ENCODE data around the gene MSH5. TPM values are rescaled to one million over a fixed set of nuclear protein-coding genes. Genes with fewer than 3 reads are reported as not detected.
A peak's percentile ranks its signal among the peaks of the same experiment; 100 is the strongest.

The MSH5 gene
- total RNA-seq, 1 donor from 2014 or later, result 50.9 TPM

DNA sequence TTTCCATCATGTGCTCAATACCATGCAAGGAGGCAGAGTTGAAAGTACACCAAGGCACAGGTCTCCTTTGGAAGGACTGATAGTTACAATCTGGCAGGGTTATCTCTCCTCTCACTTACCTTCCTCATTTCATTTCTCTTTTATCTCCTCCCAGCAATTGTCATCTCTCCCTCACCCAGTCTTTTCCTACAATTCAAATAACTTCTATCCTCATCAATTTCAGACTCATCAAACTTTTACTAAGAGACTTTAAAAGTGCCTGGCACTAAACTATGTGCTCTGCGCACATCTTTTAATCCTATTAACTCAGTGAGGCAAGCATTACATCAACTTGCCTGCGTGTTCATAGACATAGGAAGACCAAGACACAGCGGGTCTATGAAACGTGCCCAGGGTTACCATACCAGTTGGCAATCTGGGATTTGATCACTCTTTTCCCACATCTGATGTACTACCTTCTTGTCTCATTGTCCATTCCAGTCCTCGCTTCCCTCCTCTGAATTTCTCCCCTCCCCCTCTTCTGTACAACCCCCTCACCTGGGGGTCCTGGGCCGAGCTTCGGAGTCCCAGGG lies 54.6 kb downstream of the MSH5 start:
- Histone ChIP-seq H3K27ac (no peak overlapping the region), H3K79me2 (ENCODE audit: low read depth) (peaks cover 22% of the 10 kb centered on the region), H3K4me2 (peak overlapping the region; percentile 93), H3K9ac (peak overlapping the region; percentile 79), H3K9me3 (ENCODE audit: low read depth) (no peaks in the 10 kb centered on the region), H3K27me3 (no peaks in the 10 kb centered on the region), H3K4me3 (peak overlapping the region; percentile 73), H2AFZ (replicated peaks) (peak overlapping the region; percentile 46), H3K36me3 (peaks cover 4% of the 10 kb centered on the region), H3F3A (ENCODE audit: low read depth) (peaks cover 41% of the 10 kb centered on the region), H3K4me1 (peaks cover 7% of the 10 kb centered on the region), H4K20me1 (ENCODE audit: low read depth) (no peaks in the 10 kb centered on the region)
- peak; percentile 70 for DNase-seq (ENCODE audit: low spot score)
- Mint-ChIP-seq H3K9me3 (no peaks in the 10 kb centered on the region), H3K36me3 (peaks cover 12% of the 10 kb centered on the region), H3K4me3 (peak overlapping the region; percentile 99), H3K4me1 (peaks cover 16% of the 10 kb centered on the region), H3K27me3 (ENCODE audit: insufficient read depth, low read depth) (no peaks in the 10 kb centered on the region), H3K27ac (peak overlapping the region; percentile 4)
- TF ChIP-seq, protein P1, sequence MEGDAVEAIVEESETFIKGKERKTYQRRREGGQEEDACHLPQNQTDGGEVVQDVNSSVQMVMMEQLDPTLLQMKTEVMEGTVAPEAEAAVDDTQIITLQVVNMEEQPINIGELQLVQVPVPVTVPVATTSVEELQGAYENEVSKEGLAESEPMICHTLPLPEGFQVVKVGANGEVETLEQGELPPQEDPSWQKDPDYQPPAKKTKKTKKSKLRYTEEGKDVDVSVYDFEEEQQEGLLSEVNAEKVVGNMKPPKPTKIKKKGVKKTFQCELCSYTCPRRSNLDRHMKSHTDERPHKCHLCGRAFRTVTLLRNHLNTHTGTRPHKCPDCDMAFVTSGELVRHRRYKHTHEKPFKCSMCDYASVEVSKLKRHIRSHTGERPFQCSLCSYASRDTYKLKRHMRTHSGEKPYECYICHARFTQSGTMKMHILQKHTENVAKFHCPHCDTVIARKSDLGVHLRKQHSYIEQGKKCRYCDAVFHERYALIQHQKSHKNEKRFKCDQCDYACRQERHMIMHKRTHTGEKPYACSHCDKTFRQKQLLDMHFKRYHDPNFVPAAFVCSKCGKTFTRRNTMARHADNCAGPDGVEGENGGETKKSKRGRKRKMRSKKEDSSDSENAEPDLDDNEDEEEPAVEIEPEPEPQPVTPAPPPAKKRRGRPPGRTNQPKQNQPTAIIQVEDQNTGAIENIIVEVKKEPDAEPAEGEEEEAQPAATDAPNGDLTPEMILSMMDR (IDR thresholded peaks at IDR 0.05), result no peak
- TF ChIP-seq EZH2phosphoT487 (IDR thresholded peaks at IDR 0.05) (no peak), EZH2 (IDR thresholded peaks at IDR 0.05) (no peak)

DNA sequence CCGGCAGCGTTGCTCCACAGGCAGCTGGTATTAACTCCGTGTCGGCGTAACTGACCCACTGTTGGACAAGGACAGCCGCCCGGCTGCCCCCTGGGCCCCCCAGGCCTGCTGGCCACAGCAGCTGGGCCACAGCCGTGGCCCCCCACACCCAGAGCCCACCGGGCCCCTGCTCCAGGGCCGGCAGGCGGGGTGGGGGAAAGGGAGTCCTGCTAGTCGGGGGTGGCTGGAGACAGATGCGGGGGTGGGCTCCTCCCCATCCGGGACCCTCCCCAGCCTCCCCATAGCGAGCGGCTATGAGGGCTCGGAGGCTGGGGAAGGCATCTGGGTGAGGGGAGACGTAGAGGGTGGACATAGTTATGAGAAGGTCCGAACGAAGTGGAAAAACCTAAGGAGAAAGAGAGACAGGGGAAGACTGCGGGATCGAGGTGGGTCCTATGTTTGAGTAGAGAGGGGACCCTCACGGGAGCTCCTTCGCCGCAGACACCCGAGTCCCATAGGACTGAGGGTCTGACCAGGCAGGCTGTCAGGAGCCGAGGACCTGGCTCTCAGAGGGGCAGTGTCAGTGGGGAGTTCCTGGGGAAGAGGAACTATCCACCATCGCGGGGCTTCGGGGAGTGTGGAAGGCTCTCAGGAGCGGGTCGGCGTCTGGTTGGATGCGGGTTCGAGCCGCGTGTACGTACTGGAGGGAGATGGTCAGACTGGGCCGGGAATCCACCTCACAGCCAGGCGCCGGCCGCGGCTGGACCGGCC lies 55.2 kb downstream of the MSH5 start:
- Histone ChIP-seq H2AFZ (replicated peaks) (peak overlapping the region; percentile 46), H4K20me1 (ENCODE audit: low read depth) (no peaks in the 10 kb centered on the region), H3K27me3 (no peaks in the 10 kb centered on the region), H3K4me2 (peak overlapping the region; percentile 93), H3K4me3 (peak overlapping the region; percentile 73), H3K4me1 (peaks cover 7% of the 10 kb centered on the region), H3F3A (ENCODE audit: low read depth) (peaks cover 40% of the 10 kb centered on the region), H3K9me3 (ENCODE audit: low read depth) (no peaks in the 10 kb centered on the region), H3K9ac (peak overlapping the region; percentile 79), H3K79me2 (ENCODE audit: low read depth) (peaks cover 28% of the 10 kb centered on the region), H3K27ac (peak overlapping the region; percentile 97), H3K36me3 (peaks cover 2% of the 10 kb centered on the region)
- TF ChIP-seq, protein P1 (IDR thresholded peaks at IDR 0.05), result no peak
- TF ChIP-seq EZH2 (IDR thresholded peaks at IDR 0.05), result no peak
- no peak for TF ChIP-seq EZH2phosphoT487 (IDR thresholded peaks at IDR 0.05)
- H3K27me3 Mint-ChIP-seq (ENCODE audit: insufficient read depth, low read depth), result no peaks in the 10 kb centered on the region
- peaks cover 12% of the 10 kb centered on the region for H3K36me3 Mint-ChIP-seq
- H3K27ac Mint-ChIP-seq, result peak overlapping the region; percentile 99
- H3K4me3 Mint-ChIP-seq, result peak overlapping the region; percentile 99
- no peaks in the 10 kb centered on the region for H3K9me3 Mint-ChIP-seq
- no peak for DNase-seq (ENCODE audit: low spot score)
- H3K4me1 Mint-ChIP-seq, result peaks cover 16% of the 10 kb centered on the region

DNA sequence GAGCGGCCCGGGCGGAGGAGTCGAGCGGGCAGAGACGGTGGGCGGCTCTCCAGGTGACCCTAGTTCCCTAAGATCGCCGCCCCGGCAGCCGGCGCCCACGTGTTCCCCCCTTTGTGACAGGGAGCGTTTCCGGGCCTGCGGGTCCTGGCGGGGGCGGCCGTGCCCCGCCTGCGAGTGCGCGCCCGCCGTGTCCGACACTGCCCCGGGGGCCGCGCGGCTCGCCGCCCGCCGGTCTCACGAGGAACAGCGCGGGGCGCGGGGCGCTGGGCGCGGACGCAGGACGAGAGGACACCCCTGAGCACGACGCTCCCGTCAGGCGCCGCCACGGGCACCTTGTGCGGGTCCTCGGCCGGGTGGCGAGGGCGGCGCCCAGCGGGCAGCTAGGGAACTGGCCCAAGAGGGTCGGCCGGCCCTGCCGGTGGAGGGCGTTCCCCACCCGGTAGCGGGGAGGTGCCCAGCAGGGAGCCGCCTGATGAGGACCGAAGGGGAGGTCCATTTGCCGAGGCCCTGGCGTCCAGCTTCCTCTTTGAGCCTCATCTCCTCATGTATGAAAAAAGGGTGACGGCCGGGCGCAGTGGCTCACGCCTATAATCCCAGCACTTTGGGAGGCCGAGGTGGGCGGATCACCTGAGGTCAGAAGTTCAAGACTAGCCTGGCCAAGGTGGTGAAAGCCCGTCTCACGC lies 56.0 kb downstream of the MSH5 start, which contains the start of gene VARS1:
VARS1 (minus strand) TSS at position 137 of the 683 bp plus-strand sequence. CDS start 535 bp downstream, outside the sequence.
- Histone ChIP-seq H3K4me1 (peaks cover 7% of the 10 kb centered on the region), H3K9me3 (ENCODE audit: low read depth) (no peaks in the 10 kb centered on the region), H3K9ac (peak within 1 kb of the TSS; percentile 79), H3K4me3 (peak within 1 kb of the TSS; percentile 73), H3K36me3 (no peaks in the 10 kb centered on the region), H3K27ac (peak within 1 kb of the TSS; percentile 97), H3K27me3 (no peaks in the 10 kb centered on the region), H2AFZ (replicated peaks) (peak within 1 kb of the TSS; percentile 46), H3F3A (ENCODE audit: low read depth) (peaks cover 40% of the 10 kb centered on the region), H3K4me2 (peak within 1 kb of the TSS; percentile 93), H3K79me2 (ENCODE audit: low read depth) (peaks cover 34% of the 10 kb centered on the region), H4K20me1 (ENCODE audit: low read depth) (no peaks in the 10 kb centered on the region)
- peaks cover 16% of the 10 kb centered on the region for H3K4me1 Mint-ChIP-seq
- peaks cover 9% of the 10 kb centered on the region for H3K36me3 Mint-ChIP-seq
- H3K27ac Mint-ChIP-seq, result peak within 1 kb of the TSS; percentile 99
- peak within 1 kb of the TSS; percentile 99 for H3K4me3 Mint-ChIP-seq
- H3K27me3 Mint-ChIP-seq (ENCODE audit: insufficient read depth, low read depth), result no peaks in the 10 kb centered on the region
- no peaks in the 10 kb centered on the region for H3K9me3 Mint-ChIP-seq
- TF ChIP-seq, protein P1 (IDR thresholded peaks at IDR 0.05), result peak; percentile 75
- no peak for TF ChIP-seq EZH2 (IDR thresholded peaks at IDR 0.05)
- DNase-seq (ENCODE audit: low spot score), result peak; percentile 97

Measured in neural progenitor cell (in vitro differentiated cells).